Lower leg skin (tissue), 3 donors: Measurements from ENCODE around the gene ACACA.

ENCODE experiments used
- POLR2A ChIP-seq, 2 donors: fragments of 450-650 bp; IDR thresholded peaks; one replicate each; pipeline ENCODE4 v1.6.1; 2016 to 2017; ENCODE audit warnings: antibody characterized with exemption in 2 of 2, mild to moderate bottlenecking in 1 of 2, moderate library complexity in 1 of 2
- TF ChIP-seq, protein P1 (sequence below), 3 donors: fragments of 450-650 bp; IDR thresholded peaks; one replicate each; pipeline ENCODE4 v1.5.1; 2016; ENCODE audit warnings: antibody characterized with exemption in 3 of 3, mild to moderate bottlenecking in 3 of 3, moderate library complexity in 2 of 3

DNA sequence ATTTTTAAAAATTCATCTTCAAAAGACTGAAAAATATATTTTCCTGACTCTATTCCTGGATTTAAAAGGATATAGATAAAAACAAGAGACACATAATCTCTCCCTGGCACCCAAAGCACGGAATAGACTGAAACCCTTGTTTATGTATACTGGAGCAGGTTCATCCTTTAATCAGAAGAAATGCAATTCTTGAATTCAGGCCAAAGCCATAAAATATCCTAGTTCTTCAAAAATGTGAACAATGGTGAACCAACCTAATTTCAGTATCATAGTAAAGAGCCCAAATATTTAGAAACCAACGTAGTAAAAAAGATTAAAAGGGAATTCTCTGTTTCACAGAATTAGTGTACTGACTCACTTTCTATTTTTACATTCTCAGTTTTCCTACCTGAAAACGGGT lies 219.4 kb downstream of the ACACA start:
- TF ChIP-seq, protein P1, sequence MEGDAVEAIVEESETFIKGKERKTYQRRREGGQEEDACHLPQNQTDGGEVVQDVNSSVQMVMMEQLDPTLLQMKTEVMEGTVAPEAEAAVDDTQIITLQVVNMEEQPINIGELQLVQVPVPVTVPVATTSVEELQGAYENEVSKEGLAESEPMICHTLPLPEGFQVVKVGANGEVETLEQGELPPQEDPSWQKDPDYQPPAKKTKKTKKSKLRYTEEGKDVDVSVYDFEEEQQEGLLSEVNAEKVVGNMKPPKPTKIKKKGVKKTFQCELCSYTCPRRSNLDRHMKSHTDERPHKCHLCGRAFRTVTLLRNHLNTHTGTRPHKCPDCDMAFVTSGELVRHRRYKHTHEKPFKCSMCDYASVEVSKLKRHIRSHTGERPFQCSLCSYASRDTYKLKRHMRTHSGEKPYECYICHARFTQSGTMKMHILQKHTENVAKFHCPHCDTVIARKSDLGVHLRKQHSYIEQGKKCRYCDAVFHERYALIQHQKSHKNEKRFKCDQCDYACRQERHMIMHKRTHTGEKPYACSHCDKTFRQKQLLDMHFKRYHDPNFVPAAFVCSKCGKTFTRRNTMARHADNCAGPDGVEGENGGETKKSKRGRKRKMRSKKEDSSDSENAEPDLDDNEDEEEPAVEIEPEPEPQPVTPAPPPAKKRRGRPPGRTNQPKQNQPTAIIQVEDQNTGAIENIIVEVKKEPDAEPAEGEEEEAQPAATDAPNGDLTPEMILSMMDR (IDR thresholded peaks at IDR 0.05) = no peak
- TF ChIP-seq POLR2A (IDR thresholded peaks at IDR 0.05) = no peak
